NCI-H446 (cell line): ENCODE results near the gene SRL.

Experiments used
- DNase-seq, 2 experiments: peaks; one replicate each; lab custom pipeline; 2025; lab: John Stamatoyannopoulos, UW

Gene SRL

DNA sequence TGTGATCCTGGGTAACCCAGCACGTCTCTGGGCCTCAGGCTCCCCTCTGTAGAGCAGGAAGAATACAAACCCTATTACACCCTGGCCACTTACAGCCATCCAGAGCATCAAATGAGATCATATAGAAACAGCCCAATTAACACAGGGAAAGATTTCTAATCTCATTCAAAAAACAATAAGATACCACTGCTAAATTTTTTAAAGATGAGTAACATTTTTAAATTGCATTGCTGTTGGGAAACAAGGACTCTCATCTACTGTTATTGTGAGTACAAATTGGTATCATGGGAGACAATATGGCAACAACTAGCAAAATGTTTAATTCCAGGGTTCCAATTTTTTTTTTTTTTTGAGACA, 41.1 kb downstream of the SRL start:
- no peak for DNase-seq

DNA sequence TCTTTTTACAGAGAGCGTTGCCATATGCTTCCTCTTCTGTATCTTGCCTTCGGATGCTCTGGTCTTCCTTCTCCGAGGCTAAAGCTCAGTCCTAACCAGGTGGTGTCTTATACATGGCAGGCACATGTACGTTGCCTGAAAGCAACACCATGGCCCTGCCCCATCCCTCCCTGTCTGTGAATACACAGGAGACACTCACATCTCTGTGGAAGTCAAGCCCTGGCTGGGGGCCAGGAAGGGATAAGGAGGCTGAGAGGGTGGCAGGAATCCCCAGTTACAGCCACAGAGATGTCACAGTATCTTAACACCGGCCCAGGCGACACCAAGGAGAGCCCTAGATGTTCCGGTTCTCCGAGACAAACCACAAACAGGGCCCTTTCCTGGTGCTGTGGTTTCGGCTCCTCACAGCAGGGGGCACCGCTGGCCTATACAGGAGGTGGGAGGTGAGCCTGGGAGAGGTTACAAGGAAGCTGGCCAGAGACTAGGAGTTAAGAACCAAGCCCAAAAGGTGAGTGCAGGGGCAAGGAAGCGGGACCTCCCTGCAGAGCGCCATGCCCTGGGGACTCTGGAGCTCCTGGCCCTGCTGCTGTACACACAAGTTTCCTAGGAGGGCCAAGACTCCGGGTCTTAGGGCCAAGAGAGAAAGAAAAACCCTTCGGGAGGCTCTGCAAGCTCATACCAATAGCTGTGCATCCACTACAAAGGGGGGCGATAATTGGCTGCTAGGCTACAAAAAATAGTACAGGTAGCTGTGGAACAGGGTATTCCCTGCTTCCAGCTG, 41.7 kb downstream of the SRL start:
- DNase-seq, result peak in 1 of 2 experiments; percentile 44

DNA sequence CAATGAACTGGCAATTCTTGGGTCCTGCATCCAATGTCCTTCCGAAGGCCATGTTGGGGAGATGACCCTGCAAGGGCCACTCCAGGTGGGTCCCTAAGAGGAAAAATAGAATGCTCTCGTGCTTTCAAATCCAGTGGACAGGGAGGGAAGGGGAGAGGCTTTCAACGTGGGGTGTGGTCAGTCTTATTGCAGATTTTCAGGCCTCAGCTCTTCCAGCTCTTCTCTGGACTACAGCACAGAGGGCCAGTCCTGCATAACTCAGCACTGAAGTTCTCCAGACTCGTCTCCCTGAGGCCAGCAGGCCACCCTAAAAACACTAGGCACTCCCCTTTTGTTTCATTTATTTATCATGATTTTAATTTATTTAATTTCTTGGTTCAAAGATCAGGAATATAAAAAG, 43.1 kb downstream of the SRL start:
- no peak for DNase-seq

DNA sequence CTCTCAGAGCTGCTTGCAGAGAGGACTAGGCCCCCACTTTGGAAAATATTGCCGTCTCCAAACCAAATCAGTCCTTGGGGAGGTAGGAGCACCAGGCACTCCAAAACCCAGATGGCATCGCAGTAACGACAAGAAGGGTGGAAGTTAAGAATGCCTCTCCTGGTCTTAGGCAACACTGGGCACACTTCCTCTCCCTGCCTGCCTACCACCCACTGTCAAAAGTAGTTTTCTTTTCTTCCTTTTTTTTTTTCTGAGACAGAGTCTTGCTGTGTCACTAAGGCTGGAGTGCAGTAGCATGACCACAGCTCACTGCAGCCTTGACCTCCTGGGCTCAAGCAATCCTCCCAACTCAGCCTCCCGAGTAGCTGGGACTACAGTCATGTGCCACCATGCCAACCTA, 47.2 kb downstream of the SRL start:
- DNase-seq, result no peak

DNA sequence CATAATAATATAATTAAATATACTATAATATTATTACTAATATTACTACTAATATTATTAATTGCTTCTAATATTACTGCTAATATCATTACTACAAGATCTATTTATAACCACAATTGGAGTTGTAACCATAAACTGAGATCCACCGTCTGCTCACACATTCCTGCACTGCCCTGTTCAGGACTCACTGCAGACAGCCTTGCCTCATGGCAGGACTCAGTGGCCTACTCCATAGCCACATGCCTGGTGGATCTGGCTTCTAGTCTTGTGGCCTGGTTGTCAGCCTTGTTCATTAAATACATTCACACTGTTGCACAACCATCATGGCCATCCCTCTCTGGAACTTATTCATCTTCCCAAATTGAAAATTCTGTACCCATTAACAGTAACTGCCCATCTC, 48.0 kb downstream of the SRL start:
- no peak for DNase-seq

DNA sequence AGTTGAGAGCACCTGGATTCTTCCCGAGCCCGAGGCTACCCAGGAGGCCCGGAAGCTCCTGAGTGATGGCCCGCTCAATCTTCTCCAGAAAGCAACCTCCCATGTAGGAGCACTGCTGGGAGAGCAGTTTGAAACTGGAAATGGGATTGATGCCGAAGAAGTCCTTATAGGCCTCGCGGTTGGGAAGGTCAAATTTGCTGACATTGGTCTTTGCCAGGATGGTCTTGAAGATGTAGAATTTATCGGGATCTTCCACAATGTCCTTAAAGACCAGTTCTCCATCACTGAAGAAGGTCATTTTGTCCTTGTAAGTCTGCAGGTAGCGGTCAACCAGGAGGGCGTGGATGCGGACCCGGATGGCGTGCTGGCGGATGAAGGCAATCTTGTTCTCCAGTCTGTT, 49.7 kb downstream of the SRL start:
- no peak for DNase-seq

DNA sequence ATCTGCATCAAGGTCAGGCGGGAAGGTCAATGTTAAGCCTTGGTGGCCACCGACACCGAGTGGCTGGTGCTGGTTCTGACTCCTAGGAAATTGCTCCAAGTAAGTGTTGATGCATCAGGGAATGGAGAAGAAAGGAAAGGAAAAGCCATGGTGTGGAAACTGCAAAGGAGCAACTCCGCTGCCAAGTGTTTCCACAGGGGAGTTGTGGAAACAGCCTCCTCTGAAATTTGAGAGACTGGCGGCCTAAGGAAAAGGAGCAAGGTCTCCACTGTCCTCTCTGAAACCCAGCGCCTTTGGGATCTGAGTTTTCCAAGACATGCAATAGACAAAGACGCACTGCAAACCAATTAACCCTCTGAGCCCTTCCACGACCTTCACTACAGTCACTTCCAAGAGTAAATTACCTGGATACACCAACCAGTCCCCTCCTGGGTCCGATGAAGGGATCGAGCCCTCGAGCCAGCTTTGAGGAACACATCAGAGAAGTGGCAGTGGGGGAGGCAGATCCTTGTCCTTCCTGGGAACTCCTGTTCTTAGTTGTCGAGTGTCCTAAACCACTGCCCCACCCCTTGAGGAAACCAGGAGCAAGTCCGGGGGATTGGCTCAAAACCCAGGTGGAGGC, 51.1 kb downstream of the SRL start:
- DNase-seq, result no peak

DNA sequence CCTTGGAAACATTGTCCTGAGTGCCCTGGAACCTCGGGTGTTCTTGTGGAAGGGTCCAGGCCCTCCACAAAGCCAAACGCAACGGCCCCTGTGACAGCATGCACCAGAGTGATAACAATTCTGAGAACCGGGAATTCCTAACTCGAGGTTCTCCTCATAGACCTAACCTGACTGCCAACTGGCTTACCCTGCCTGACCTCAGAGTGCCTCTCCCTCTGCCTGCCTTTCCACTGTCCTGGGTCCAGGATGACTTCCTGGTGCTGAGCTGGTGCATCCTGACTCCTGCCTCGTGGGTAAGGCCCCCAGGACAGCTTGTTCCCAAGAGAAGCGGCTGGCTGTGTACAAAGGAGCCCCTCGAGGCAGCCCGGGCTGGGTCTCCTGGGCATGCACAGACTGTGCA, 51.8 kb downstream of the SRL start:
- DNase-seq, result no peak

DNA sequence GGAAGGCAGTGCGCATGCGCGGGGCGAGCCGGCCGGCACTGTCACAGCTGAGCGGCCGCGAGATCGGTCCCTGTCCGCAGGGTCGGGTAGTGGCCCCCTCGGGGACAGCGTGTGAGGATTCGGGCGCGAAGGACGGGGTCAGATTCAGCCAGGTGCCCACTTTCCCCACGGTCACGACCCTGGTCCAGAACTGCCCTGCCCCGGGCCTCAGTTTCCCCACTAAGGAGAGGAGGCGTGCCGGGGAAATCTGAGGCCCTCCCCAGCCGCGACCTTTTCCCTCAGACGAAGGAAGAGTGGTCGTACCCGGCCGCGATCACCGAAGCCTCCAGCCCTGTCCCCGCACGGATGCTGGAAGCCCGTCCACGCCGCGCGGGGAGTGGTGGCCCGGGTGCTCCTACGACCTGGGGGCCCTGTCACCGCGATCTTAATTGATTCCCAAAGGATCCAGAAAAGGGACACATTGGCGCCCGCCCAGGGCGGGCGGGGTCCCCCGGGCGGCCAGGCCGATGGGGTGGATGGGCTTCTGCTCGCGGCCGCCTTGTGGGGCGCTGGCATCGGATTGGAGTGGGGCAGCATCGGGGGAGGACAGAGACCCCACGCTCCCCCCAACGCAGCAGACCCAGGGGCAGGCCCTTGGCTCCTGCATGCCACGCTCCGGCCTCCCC, 57.7 kb downstream of the SRL start:
- no peak for DNase-seq

DNA sequence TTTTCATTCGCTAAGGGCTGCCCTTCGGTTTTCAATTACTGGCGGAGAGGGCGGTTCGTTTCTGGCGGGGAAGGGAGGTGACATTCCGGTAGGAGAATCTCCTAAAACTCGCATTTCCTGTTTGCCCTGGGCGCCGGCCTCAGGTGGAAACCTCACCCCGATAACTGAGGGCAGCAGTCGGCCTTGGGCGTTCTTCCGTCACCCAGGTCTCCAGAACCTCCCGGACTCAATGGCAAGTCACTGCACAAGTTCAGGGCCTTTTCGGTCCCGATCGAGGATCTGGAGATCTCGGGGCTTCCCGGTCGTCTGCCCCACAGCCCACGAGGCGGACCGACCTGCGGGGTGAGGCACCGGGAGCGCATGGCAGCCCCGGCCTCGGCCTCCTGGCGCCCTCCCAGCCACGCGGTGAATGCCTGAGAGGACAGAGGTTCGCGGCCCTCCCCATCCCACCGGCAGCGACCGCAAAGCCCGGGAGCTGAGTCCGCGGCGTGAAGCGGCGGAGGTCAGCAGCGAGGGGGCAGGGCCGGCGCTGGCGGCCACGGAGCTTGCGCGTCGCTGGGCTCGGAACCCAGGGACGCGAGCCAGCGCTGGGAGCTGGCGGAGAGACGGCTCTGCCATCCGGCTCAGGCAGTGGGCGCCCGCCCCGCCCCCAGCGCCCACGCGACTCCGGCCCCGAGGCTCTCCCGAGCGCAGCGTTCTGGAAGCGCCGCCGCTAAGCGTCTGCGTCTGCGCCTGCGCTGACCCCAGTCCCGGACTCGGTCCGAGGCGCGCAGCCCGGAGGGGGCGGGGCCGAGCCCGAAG, 58.4 kb downstream of the SRL start:
- peak; percentile 70 to 97 for DNase-seq

DNA sequence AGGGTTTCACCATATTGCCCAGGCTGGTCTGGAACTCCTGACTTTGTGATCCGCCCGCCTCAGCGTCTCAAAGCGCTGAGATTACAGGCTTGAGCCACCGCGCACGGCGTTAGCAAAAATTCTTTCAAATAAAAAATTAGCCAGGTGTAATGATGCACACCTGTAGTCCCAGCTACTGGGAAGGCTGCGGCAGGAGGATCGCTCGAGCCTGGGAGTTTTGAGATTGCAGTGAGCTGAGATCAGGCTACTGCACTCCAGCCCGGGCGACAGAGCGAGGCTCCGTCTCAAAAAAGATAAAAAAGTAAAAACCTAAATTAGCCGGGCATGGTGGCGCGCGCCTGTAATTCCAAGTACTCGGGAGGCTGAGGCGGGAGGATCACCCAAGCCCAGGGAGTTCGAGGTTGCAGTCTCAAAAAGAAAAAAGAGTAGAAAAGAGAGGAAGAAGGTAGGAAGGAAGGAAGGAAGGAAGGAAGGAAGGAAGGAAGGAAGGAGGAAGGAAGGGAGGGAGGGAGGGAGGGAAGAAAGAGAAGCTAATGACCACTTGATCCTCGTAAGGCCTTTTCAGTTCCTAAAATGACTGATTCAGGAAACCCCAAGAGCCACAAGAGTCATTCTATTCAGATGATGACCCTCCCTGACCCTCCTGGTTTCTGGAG, 59.2 kb downstream of the SRL start:
- DNase-seq, result no peak

DNA sequence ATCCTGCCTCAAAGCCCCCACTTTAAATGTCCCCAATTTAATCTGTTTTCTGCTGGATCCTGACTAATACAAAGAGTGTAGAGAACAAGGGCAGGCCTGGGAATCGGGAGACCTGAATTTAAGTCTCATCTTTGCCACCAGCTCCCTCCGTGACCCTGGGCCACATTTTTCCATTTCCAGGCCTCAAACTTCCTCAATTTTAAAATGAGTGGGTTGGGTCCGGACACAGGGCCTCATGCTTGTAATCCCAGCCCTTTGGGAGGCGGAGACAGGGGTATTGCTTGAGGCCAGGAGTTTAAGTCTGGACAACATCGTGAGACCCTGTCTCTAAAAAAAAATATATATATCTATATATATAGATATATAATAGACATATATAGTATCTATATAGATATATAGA, 61.4 kb downstream of the SRL start:
- DNase-seq, result no peak

DNA sequence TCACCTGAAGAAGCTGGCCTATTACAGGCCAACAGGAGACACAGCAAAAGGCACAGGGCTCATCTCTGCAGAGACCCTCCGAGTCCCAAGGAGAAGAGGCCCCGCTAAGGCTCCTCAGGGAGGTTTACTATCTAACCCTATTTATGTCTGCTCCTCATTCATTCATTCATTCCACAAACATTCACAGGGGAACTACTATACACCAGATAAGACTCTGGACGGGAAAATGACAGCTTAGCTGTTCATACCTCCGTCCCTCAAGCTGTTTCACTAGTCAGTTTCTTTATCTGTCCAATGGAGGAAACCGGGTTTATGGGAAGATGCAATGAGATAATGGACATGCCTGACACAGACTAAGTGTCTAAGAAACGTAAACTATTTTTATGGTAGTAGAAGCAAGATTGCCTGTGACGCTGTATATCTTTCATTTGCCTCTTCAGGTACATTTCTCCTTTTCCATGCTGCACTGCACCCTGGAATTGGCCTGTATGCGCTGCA, 62.1 kb downstream of the SRL start:
- DNase-seq, result no peak

DNA sequence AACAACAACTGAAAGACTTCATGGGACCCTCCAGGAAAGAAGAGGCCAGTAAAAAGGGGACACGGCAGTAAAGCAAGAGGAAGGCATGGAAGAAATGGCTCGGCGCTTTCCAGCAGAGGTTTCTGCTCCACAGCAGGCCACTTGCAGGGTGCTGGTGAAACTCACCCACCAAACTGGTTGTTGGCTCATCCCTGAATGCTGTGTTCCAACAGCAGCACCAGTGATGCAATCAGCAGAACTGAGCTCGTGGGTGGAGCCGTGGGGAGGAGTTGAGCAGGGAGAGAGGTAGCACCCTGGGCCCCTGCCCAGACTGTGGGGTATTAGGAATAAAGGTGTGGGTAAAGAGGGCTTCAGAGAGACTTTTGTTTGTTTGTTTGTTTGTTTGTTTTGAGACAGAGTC, 62.9 kb downstream of the SRL start:
- DNase-seq, result no peak

DNA sequence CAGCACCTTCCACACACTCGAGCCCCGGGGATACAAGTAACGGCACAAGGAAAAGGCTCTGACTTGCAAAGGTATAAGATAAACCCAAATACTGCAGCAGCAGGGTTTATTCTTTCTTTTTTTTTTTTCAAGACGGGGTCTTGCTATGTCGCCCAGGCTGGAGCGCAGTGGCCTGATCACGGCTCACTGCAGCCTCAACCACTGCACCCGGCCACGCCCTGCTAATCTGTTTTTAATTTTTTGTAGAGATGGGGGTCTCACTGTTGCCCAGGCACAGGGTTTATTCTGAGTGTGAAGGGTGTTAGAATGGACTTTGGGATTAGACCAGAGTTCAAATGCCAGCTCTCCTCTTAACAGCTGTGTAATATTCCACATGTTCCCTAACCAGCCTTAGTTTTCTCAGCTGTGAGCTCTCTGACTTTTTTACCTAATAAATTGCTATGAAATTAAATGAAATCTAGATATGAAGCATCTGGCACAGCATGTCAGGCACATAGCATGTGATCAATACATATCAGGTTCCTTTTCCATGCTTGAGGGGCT, 63.3 kb downstream of the SRL start:
- no peak for DNase-seq

DNA sequence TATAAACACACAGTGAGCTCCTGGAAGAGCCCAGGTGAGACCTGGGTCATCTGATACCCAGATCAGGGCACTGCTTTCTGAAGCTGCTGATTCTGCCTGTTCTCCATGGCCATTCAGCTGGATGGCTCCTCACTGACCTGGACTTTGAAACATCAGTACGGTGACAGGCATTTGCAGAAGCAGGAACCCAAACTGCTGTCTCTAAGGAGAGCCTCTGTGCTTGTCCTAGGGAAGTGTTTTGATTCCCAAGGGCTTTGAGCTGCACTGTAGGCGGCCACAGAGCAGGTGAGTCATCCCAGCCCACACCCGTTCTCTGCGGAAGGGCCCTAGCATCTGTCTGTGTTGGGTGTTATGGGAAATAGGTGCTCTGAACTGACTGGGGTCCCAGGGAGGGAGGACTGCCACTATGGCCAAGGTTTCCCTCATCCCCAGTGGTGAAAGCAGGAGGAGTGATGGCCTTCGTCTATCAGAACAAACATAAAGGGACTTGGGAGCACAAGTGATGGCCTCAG, 64.9 kb downstream of the SRL start:
- DNase-seq, result no peak

DNA sequence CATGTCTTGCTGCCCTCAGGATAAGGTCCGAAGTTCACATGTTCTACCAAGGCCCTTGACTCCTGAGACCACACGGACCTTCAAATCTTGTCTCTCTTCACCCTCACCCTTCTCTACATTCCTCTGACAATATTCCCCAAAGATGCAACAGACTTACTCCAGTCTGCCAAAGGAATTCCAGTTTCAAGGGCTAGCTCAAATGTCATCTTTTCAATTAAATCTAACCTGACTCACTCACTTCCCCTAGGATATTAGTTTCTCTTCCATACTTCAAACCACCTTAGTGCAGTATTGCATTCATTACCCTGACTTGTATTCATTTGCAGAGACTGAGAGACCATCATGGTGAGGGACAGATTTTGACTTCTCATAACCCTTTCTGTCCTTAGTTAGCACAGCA, 66.0 kb downstream of the SRL start:
- DNase-seq, result no peak

DNA sequence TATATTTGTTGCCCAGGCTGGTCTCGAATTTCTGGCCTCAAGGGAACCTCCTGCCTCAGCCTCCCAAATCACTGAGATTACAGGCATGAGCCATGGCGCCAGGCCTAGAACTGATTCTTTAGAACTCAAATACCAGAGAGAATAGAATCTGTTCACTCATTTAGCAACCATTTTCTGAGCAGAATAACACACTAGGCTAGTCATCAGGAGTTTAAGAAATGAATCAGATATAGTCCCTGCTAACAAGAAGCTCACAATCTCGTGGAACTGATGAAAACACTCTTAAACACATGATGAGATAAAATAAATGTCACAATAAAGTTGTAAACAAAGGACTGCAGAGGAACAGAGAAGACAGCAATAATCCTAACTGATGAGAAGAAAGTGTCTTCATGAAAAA, 69.8 kb downstream of the SRL start:
- DNase-seq, result no peak

DNA sequence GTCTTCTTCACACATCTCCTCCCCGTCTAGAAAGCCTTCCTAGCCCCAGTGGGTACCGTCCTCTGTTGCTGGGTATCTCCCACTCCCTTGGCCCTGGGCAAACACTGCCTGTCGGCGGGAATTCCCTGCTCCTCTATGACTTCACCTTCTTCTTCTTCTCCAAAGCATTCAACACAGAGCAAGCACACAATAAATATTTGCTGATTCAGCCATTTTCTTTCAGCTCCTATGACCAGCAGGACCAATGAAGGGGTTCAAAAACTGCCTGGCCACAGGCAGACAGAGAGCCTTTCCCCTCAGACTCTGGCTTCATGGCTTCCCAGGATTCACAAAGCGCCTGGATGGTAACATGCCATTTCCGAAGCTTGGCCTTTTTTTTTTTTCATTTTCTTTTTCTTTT, 72.5 kb downstream of the SRL start:
- no peak for DNase-seq

DNA sequence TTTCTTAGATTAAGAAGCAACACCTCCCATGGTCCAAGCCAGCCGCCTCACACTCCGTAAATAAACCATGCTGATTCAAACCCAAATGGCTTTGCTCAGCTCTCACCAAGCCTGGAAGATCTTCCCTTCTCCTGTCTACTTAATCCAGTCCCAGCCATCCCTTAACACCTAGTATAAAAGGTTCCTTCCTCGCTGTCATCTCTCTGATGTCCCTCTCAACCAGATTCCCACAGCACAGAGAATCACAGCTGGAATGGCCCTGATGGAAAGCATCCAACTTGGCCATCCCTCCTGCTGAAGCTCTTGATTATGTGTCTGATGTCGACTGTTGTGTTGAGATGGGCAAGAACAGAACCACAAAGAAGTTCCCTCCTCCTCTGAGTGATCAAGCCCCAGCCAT, 75.1 kb downstream of the SRL start:
- no peak for DNase-seq

DNA sequence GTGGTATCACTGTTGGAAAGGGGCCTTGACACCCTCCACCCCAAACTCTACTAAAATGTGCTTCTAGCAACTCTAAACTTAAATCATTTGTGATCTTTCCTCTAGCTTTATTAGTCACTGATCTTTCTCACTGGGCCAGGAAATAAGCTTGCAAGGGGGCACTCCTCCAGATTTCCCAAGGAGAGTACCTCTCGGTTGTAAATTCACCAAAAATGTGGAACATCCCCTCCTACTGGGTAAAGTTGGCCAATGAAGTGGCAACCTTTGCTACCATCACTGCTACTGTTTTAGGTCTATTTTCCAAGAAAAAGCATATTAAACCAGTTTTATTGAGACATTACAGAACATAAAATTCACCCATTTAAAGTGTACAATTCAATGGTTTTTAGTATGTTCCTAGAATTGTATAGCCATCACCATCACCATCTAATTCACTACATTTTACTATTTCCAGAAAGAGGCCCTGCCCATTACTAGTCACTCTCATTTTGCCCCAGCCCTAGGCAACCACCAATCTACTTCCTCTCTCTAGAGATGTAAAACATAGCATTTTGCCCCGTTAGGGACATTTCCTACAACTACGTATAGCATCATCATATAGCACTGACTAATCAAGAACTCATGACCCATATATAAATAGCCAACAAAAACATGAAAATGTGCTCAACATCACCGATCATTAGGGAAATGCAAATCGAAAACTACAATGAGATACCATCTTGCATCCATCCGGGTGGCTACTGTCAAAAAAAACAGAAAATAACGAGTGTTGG, 81.0 kb downstream of the SRL start:
- no peak for DNase-seq
